ENCODE results near the gene POLR3A.
"Not testable (repeated sequence)": the region's sequence is repeated elsewhere in the genome, so short reads cannot be mapped to it uniquely, and the experiment has no call there.

Gene POLR3A

GRCh38 chr10:78017856-78018255, 11.5 kb downstream of the POLR3A start:
- no peak for DNase-seq

GRCh38 chr10:78015546-78015945, 13.8 kb downstream of the POLR3A start:
- DNase-seq = no peak

GRCh38 chr10:78013564-78013963, 15.8 kb downstream of the POLR3A start:
- DNase-seq = no peak

- no peak for DNase-seq
These were observed 18.2 kb downstream of the POLR3A start for GRCh38 chr10:78011065-78011464.

GRCh38 chr10:78010278-78010677, 19.0 kb downstream of the POLR3A start:
- DNase-seq = no peak

- no peak for DNase-seq
These were observed 19.7 kb downstream of the POLR3A start for GRCh38 chr10:78009662-78010061.

- no peak for DNase-seq
These were observed 22.1 kb downstream of the POLR3A start for GRCh38 chr10:78007172-78007571.

GRCh38 chr10:78004215-78005026, 24.9 kb downstream of the POLR3A start:
- no peak for DNase-seq

GRCh38 chr10:78002541-78003288, 26.6 kb downstream of the POLR3A start:
- DNase-seq = no peak

- DNase-seq = no peak
These were observed 28.3 kb downstream of the POLR3A start for GRCh38 chr10:78000956-78001472.

GRCh38 chr10:78000206-78000605, 29.1 kb downstream of the POLR3A start:
- no peak for DNase-seq

- DNase-seq = not testable (repeated sequence)
These were observed 30.5 kb downstream of the POLR3A start for GRCh38 chr10:77998780-77999179.

GRCh38 chr10:77993620-77994019, 35.7 kb downstream of the POLR3A start:
- no peak for DNase-seq

- DNase-seq = no peak
These were observed 40.1 kb downstream of the POLR3A start for GRCh38 chr10:77989081-77989724.

GRCh38 chr10:77987671-77988255, 41.6 kb downstream of the POLR3A start:
- no peak for DNase-seq

- DNase-seq = no peak
These were observed 44.3 kb downstream of the POLR3A start for GRCh38 chr10:77984986-77985385.

- no peak for DNase-seq
These were observed 45.7 kb downstream of the POLR3A start for GRCh38 chr10:77983384-77984341.

GRCh38 chr10:77981281-77981680, 48.0 kb downstream of the POLR3A start:
- DNase-seq = no peak

GRCh38 chr10:77979221-77979620, 50.1 kb downstream of the POLR3A start:
- DNase-seq = no peak

GRCh38 chr10:77978360-77978759, 51.0 kb downstream of the POLR3A start:
- no peak for DNase-seq

GRCh38 chr10:77977934-77978333, 51.4 kb downstream of the POLR3A start:
- no peak for DNase-seq

- DNase-seq = no peak
These were observed 52.3 kb downstream of the POLR3A start for GRCh38 chr10:77977016-77977415.

Data from left hindlimb (tissue), 1 donor.